ENCODE results near the gene SBDS. TPM values are rescaled to one million over a fixed set of nuclear protein-coding genes. Genes with fewer than 3 reads are reported as not detected.
"Not testable (repeated sequence)": the region's sequence is repeated elsewhere in the genome, so short reads cannot be mapped to it uniquely, and the experiment has no call there.

Gene SBDS
- total RNA-seq = 98.9 TPM
- long read RNA-seq, transcript SBDS-201 (5 exons, 1,631 nt) = major isoform, 146 of 159 reads
- long read RNA-seq, partial matches to known transcripts = 7 of 159 reads
- long read RNA-seq, other reads (novel, unspliced or antisense) = 6 of 159 reads

GRCh38 chr7:66995050-66995776 lies at the start of gene SBDS:
Gene SBDS (minus strand): TSS chr7:66995586. CDS start chr7:66995417, 169 bp downstream.
- peak; percentile 92 to 93 for ATAC-seq

GRCh38 chr7:67043559-67043930 lies 48.2 kb upstream of the SBDS start:
- H3K27me3 ChIP-seq (ENCODE audit: low read depth); H3K4me3 ChIP-seq; intact Hi-C loops (cut with DNase I); H3K27ac ChIP-seq; DNase-seq; H3K9me3 ChIP-seq; H3K36me3 ChIP-seq: not testable (repeated sequence)
- peak in 1 of 2 donors; percentile 44 for ATAC-seq
- H3K4me1 ChIP-seq = peaks cover 12% of the 10 kb centered on the region

More at GRCh38 chr7:66995050-66995776, at the start of gene SBDS:
- Histone ChIP-seq H3K4me3 (peak within 1 kb of the TSS; percentile 72), H3K4me1 (peaks cover 23% of the 10 kb centered on the region), H3K27ac (peak within 1 kb of the TSS; percentile 100), H3K36me3 (peaks cover 48% of the 10 kb centered on the region)
- intact Hi-C loops (cut with DNase I); H3K9me3 ChIP-seq; H3K27me3 ChIP-seq (ENCODE audit: low read depth): not testable (repeated sequence)
- peak; percentile 95 for DNase-seq

GRCh38 chr7:67042781-67043558 lies 47.6 kb upstream of the SBDS start:
- intact Hi-C loops (cut with DNase I); H3K9me3 ChIP-seq; H3K36me3 ChIP-seq; DNase-seq; H3K27me3 ChIP-seq (ENCODE audit: low read depth); H3K4me3 ChIP-seq; H3K27ac ChIP-seq: not testable (repeated sequence)
- peak; percentile 79 to 96 for ATAC-seq
- H3K4me1 ChIP-seq = peaks cover 12% of the 10 kb centered on the region

- H3K27me3 ChIP-seq (ENCODE audit: low read depth); intact Hi-C loops (cut with DNase I); H3K4me3 ChIP-seq; H3K36me3 ChIP-seq; H3K27ac ChIP-seq; ATAC-seq; DNase-seq; H3K9me3 ChIP-seq: not testable (repeated sequence)
- H3K4me1 ChIP-seq = peaks cover 12% of the 10 kb centered on the region
- peak; percentile 42 for TF ChIP-seq CTCF (IDR thresholded peaks at IDR 0.05)
Observed at GRCh38 chr7:67040832-67041231, 45.4 kb upstream of the SBDS start.

GRCh38 chr7:67036432-67037395 lies 41.3 kb upstream of the SBDS start:
- DNase-seq; H3K27ac ChIP-seq; H3K27me3 ChIP-seq (ENCODE audit: low read depth); ATAC-seq; H3K4me1 ChIP-seq; intact Hi-C loops (cut with DNase I); H3K9me3 ChIP-seq; H3K4me3 ChIP-seq: not testable (repeated sequence)
- peaks cover 25% of the 10 kb centered on the region for H3K36me3 ChIP-seq

- H3K9me3 ChIP-seq = peaks cover 5% of the 10 kb centered on the region
- peaks cover 37% of the 10 kb centered on the region for H3K36me3 ChIP-seq
- no peak for TF ChIP-seq CTCF (IDR thresholded peaks at IDR 0.05)
- no peaks in the 10 kb centered on the region for H3K4me1 ChIP-seq
- H3K27me3 ChIP-seq (ENCODE audit: low read depth) = no peaks in the 10 kb centered on the region
- DNase-seq = no peak
- H3K4me3 ChIP-seq = no peak overlapping the region
- no peak for ATAC-seq
- no peak overlapping the region for H3K27ac ChIP-seq
- intact Hi-C loops (cut with DNase I) = no loop called here
Observed at GRCh38 chr7:67033251-67033650, 37.9 kb upstream of the SBDS start.

GRCh38 chr7:67031685-67032084 lies 36.3 kb upstream of the SBDS start:
- ATAC-seq; H3K9me3 ChIP-seq; H3K4me3 ChIP-seq; DNase-seq; H3K27ac ChIP-seq; H3K4me1 ChIP-seq; intact Hi-C loops (cut with DNase I); H3K27me3 ChIP-seq (ENCODE audit: low read depth): not testable (repeated sequence)
- peaks cover 41% of the 10 kb centered on the region for H3K36me3 ChIP-seq

- H3K9me3 ChIP-seq; H3K27me3 ChIP-seq (ENCODE audit: low read depth); intact Hi-C loops (cut with DNase I); H3K4me3 ChIP-seq; ATAC-seq; H3K27ac ChIP-seq; H3K4me1 ChIP-seq; DNase-seq: not testable (repeated sequence)
- peaks cover 50% of the 10 kb centered on the region for H3K36me3 ChIP-seq
Observed at GRCh38 chr7:67025459-67025858, 30.1 kb upstream of the SBDS start.
